CD14-positive monocyte (primary cell): Measurements from ENCODE around the gene FBXL17. TPM values are rescaled to one million over a fixed set of nuclear protein-coding genes. Genes with fewer than 3 reads are reported as not detected.

Experiments
- DNase-seq, 3 donors: peaks; one replicate each; pipeline ENCODE4 v3.0.0-alpha.2; 2011 to 2022
- H2AFZ ChIP-seq: 2 replicates; pipeline ENCODE4 v1.6.0; 2012; ENCODE audit warnings: mild to moderate bottlenecking, low read depth, low read length, inconsistent platforms; ENCODE audit not compliant: insufficient read depth, poor library complexity, severe bottlenecking
- H3K27ac ChIP-seq, 2 donors: 1 replicate in 1 of 2; 2 replicates in 1 of 2; pipeline ENCODE4 v1.5.1; 2012 to 2013; ENCODE audit warnings: low read length in 2 of 2, control low read depth in 1 of 2, inconsistent platforms in 1 of 2, low read depth in 1 of 2, mild to moderate bottlenecking in 1 of 2
- H3K27me3 ChIP-seq, 2 donors: one replicate each; pipeline versions ENCODE4 v1.6.0 to v1.6.1; 2011 to 2013; ENCODE audit warnings: low read length in 2 of 2; ENCODE audit not compliant: control insufficient read depth in 2 of 2, insufficient read depth in 2 of 2
- H3K36me3 ChIP-seq, 2 donors: replicated peaks in 1 of 2; 1 replicate in 1 of 2; 2 replicates in 1 of 2; pipeline versions ENCODE4 v1.5.1 to v1.6.1; 2012 to 2013; ENCODE audit warnings: low read length in 2 of 2, control low read depth in 1 of 2, inconsistent platforms in 1 of 2, mild to moderate bottlenecking in 1 of 2; ENCODE audit not compliant: insufficient read depth in 2 of 2, control insufficient read depth in 1 of 2
- H3K4me1 ChIP-seq, 2 donors: 1 replicate in 1 of 2; 2 replicates in 1 of 2; pipeline versions ENCODE4 v1.5.1 to v1.6.1; 2012 to 2013; ENCODE audit warnings: low read length in 2 of 2, control low read depth in 1 of 2, inconsistent platforms in 1 of 2, mild to moderate bottlenecking in 1 of 2, moderate library complexity in 1 of 2; ENCODE audit not compliant: insufficient read depth in 2 of 2, control insufficient read depth in 1 of 2
- H3K4me2 ChIP-seq: replicated peaks from 2 replicates; pipeline ENCODE3; 2012; ENCODE audit warnings: low read length, moderate library complexity, mild to moderate bottlenecking; ENCODE audit not compliant: poor library complexity, severe bottlenecking; ENCODE audit errors: extremely low read depth
- H3K4me3 ChIP-seq, 3 experiments: fragments of 200-600 bp in 1 of 3; sonication (generic) in 1 of 3; replicated peaks in 1 of 3; 1 replicate in 2 of 3; 2 replicates in 1 of 3; pipeline ENCODE4 v1.5.1; 2011 to 2013; ENCODE audit warnings: low read length in 3 of 3, mild to moderate bottlenecking in 3 of 3, control low read depth in 2 of 3, low read depth in 2 of 3, inconsistent platforms in 1 of 3, moderate library complexity in 1 of 3
- H3K79me2 ChIP-seq: 2 replicates; pipeline ENCODE4 v1.6.0; 2012; ENCODE audit warnings: mild to moderate bottlenecking, control low read depth, inconsistent platforms, low read length, moderate library complexity; ENCODE audit not compliant: insufficient read depth
- H3K9ac ChIP-seq: 2 replicates; pipeline ENCODE4 v1.6.0; 2017; ENCODE audit warnings: low read length, mild to moderate bottlenecking; ENCODE audit not compliant: insufficient read depth, poor library complexity, severe bottlenecking
- H3K9me3 ChIP-seq, 2 donors: replicated peaks in 1 of 2; 1 replicate in 1 of 2; 2 replicates in 1 of 2; pipeline versions ENCODE4 v1.5.1 to v1.6.1; 2012 to 2013; ENCODE audit warnings: low read length in 2 of 2, control low read depth in 1 of 2; ENCODE audit not compliant: control insufficient read depth in 1 of 2, insufficient read depth in 1 of 2
- H4K20me1 ChIP-seq: 2 replicates; pipeline ENCODE4 v1.6.0; 2012; ENCODE audit warnings: mild to moderate bottlenecking, low read length, control low read depth, moderate library complexity; ENCODE audit not compliant: insufficient read depth
- H3K27ac Mint-ChIP-seq, 7 donors: one replicate each; pipeline ENCODE4 v1.8.0; 2020; ENCODE audit warnings: mild to moderate bottlenecking in 7 of 7, mixed read lengths in 7 of 7, moderate library complexity in 6 of 7, inconsistent platforms in 2 of 7
- H3K27me3 Mint-ChIP-seq, 3 donors: one replicate each; pipeline ENCODE4 v1.8.0; 2021 to 2022; ENCODE audit warnings: low read depth in 3 of 3, mild to moderate bottlenecking in 3 of 3, mixed read lengths in 3 of 3, moderate library complexity in 3 of 3, inconsistent platforms in 1 of 3
- H3K36me3 Mint-ChIP-seq, 2 donors: one replicate each; pipeline ENCODE4 v1.8.0; 2020; ENCODE audit warnings: mixed read lengths in 2 of 2, inconsistent platforms in 1 of 2, mild to moderate bottlenecking in 1 of 2
- H3K4me1 Mint-ChIP-seq: one replicate; pipeline ENCODE4 v1.8.0; 2020; ENCODE audit warnings: mild to moderate bottlenecking, mixed read lengths
- H3K4me3 Mint-ChIP-seq, 2 donors: one replicate each; pipeline ENCODE4 v1.8.0; 2020; ENCODE audit warnings: mild to moderate bottlenecking in 2 of 2, mixed read lengths in 2 of 2, moderate library complexity in 1 of 2
- H3K9me3 Mint-ChIP-seq, 7 donors: one replicate each; pipeline ENCODE4 v1.8.0; 2020 to 2022; ENCODE audit warnings: mixed read lengths in 7 of 7, mild to moderate bottlenecking in 6 of 7, moderate library complexity in 6 of 7, inconsistent platforms in 2 of 7
- CTCF ChIP-seq: fragments of 200-600 bp; IDR thresholded peaks from one replicate; pipeline ENCODE4 v1.8.0; 2022; ENCODE audit warnings: antibody characterized with exemption, mild to moderate bottlenecking
- WGBS: methylation state at CpG from one replicate; pipeline ENCODE4 v1.1.5; 2013; ENCODE audit warnings: missing lambda C conversion rate; ENCODE audit not compliant: insufficient coverage; 5-methylcytosine and 5-hydroxymethylcytosine counted together
- intact Hi-C, 2 donors: fragments of 100-400 bp; cut with micrococcal nuclease; formaldehyde crosslinking; loops; one replicate each; pipeline versions ENCODE4 v1.15.0 to v1.15.1; 2023
- polyA plus RNA-seq, 3 donors: library from polyadenylated mRNA; depleted of rRNA in 1 of 3; unstranded in 2 of 3; stranded (reverse) in 1 of 3; fragments of 300-500 nt in 2 of 3; fragments of >200 nt in 1 of 3; fragmentation: Illumina TruSeq in 2 of 3; gene quantifications; 1 replicate in 2 of 3; 2 replicates in 1 of 3; pipeline ENCODE4 v1.2.3, GENCODE V29; 2012 to 2021

Gene FBXL17
- polyA plus RNA-seq, 3 donors: 1.5 to 6.6 (median 2.0) TPM

DNA sequence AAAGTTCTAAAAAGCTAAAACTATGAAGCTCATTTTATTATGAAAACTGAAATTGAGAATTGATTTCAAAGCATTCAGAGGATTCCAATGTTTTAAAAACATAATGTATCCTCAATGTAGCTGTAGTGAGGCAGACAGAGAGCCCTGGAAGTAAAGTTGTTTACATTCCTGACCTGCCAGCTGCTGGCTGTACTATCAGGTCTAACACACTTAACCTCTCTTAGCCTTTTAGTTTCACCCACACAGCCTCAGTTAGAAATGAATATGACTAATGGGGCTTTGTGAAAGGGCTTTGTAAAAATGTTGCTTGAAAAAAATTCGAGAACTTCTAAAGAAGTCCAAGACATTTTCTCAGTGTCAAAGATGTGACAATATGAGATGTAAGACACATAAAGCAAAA is 122.6 kb downstream of the FBXL17 start:
- H4K20me1 ChIP-seq: no peaks in the 10 kb centered on the region
- Mint-ChIP-seq H3K4me3 (no peak overlapping the region), H3K36me3 (no peaks in the 10 kb centered on the region), H3K4me1 (peaks cover 6% of the 10 kb centered on the region), H3K9me3 (no peaks in the 10 kb centered on the region), H3K27ac (no peak overlapping the region), H3K27me3 (peaks cover 0 to 2% (median 0%) of the 10 kb centered on the region in 3 donors)
- no peak for TF ChIP-seq CTCF
- no peak overlapping the region for H3K4me3 ChIP-seq
- WGBS: no CpG with 5 or more reads among the region's 1 CpG
- DNase-seq: no peak
- no peaks in the 10 kb centered on the region for H3K4me1 ChIP-seq
- intact Hi-C loops: no loop called here
- no peaks in the 10 kb centered on the region for H3K79me2 ChIP-seq
- no peaks in the 10 kb centered on the region for H3K36me3 ChIP-seq
- H2AFZ ChIP-seq: no peak overlapping the region
- no peak overlapping the region for H3K4me2 ChIP-seq
- H3K9ac ChIP-seq: no peak overlapping the region
- no peaks in the 10 kb centered on the region for H3K9me3 ChIP-seq
- H3K27ac ChIP-seq: no peak overlapping the region
- no peaks in the 10 kb centered on the region for H3K27me3 ChIP-seq

GRCh38 chr5:108257996-108258395 is 123.9 kb downstream of the FBXL17 start:
- no peak overlapping the region for H3K27ac Mint-ChIP-seq
- H3K9me3 Mint-ChIP-seq: no peaks in the 10 kb centered on the region
- intact Hi-C loops: no loop called here

More at GRCh38 chr5:108257996-108258395, 123.9 kb downstream of the FBXL17 start:
- Histone ChIP-seq H3K27ac (no peak overlapping the region), H3K4me3 (no peak overlapping the region), H3K36me3 (no peaks in the 10 kb centered on the region), H3K4me1 (no peaks in the 10 kb centered on the region), H3K4me2 (no peak overlapping the region), H3K9ac (no peak overlapping the region), H2AFZ (no peak overlapping the region), H3K27me3 (no peaks in the 10 kb centered on the region), H3K9me3 (no peaks in the 10 kb centered on the region), H3K79me2 (no peaks in the 10 kb centered on the region), H4K20me1 (no peaks in the 10 kb centered on the region)
- no peak overlapping the region for H3K4me3 Mint-ChIP-seq
- H3K4me1 Mint-ChIP-seq: peaks cover 6% of the 10 kb centered on the region
- peaks cover 0 to 4% (median 0%) of the 10 kb centered on the region in 3 donors for H3K27me3 Mint-ChIP-seq
- DNase-seq: no peak
- no peak for TF ChIP-seq CTCF
- H3K36me3 Mint-ChIP-seq: no peaks in the 10 kb centered on the region
- 100% methylated on average over 1 of the region's 3 CpGs for WGBS
